Lung (tissue), 12 donors: ENCODE results near the gene MOGAT2. TPM values are rescaled to one million over a fixed set of nuclear protein-coding genes. Genes with fewer than 3 reads are reported as not detected.

Experiments used
- ATAC-seq: fragments of 200-7000 bp; cut with Tn5 transposase; one replicate; pipeline ENCODE4 v1.9.1; 2020; ENCODE audit warnings: moderate number of reproducible peaks; ENCODE audit not compliant: insufficient read depth, low FRiP score
- DNase-seq, 3 donors: peaks; one replicate each; pipeline ENCODE4 v3.0.0-alpha.2; 2013 to 2017
- H3K27ac ChIP-seq, 2 donors: one replicate each; pipeline ENCODE4 v1.5.1; 2013; ENCODE audit warnings: mild to moderate bottlenecking in 2 of 2, moderate library complexity in 2 of 2, control low read depth in 1 of 2, inconsistent platforms in 1 of 2, low read depth in 1 of 2, low read length in 1 of 2
- H3K27me3 ChIP-seq, 3 donors: one replicate each; pipeline ENCODE4 v1.5.1; 2013; ENCODE audit warnings: low read length in 2 of 3; ENCODE audit not compliant: control insufficient read depth in 3 of 3, insufficient read depth in 3 of 3
- H3K36me3 ChIP-seq, 4 donors: one replicate each; pipeline ENCODE4 v1.5.1; 2013; ENCODE audit warnings: low read length in 4 of 4, mild to moderate bottlenecking in 1 of 4, moderate library complexity in 1 of 4; ENCODE audit not compliant: control insufficient read depth in 4 of 4, insufficient read depth in 4 of 4
- H3K4me1 ChIP-seq, 5 donors: one replicate each; pipeline ENCODE4 v1.5.1; 2013; ENCODE audit warnings: low read length in 5 of 5, mild to moderate bottlenecking in 2 of 5, moderate library complexity in 1 of 5; ENCODE audit not compliant: control insufficient read depth in 5 of 5, insufficient read depth in 5 of 5
- H3K4me3 ChIP-seq: one replicate; pipeline ENCODE4 v1.5.1; 2013; ENCODE audit warnings: mild to moderate bottlenecking, control low read depth, moderate library complexity
- H3K9ac ChIP-seq, 2 donors: one replicate each; pipeline ENCODE4 v1.5.1; 2013; ENCODE audit warnings: low read length in 2 of 2, control low read depth in 1 of 2; ENCODE audit not compliant: insufficient read depth in 1 of 2
- H3K9me3 ChIP-seq, 4 donors: one replicate each; pipeline ENCODE4 v1.5.1; 2013; ENCODE audit warnings: low read length in 3 of 4, mild to moderate bottlenecking in 1 of 4, moderate library complexity in 1 of 4; ENCODE audit not compliant: control insufficient read depth in 4 of 4, insufficient read depth in 3 of 4
- WGBS, 2 donors: extraction: QIAGEN DNeasy Blood & Tissue Kit; methylation state at CpG; one replicate each; pipeline ENCODE4 v1.1.7; 2013; 5-methylcytosine and 5-hydroxymethylcytosine counted together
- polyA plus RNA-seq, 2 donors: library from polyadenylated mRNA; stranded (reverse); fragments of 200-250 nt; gene quantifications; one replicate each; pipeline ENCODE4 v1.2.1, GENCODE V29; 2013
- total RNA-seq, 2 donors: library from RNA; depleted of rRNA in 1 of 2; stranded (reverse); fragments of >200 nt in 1 of 2; gene quantifications; one replicate each; pipeline ENCODE4 v1.2.1, GENCODE V29; 2014 to 2021
- TF ChIP-seq, protein P1 (sequence below): IDR thresholded peaks from 2 replicates; pipeline ENCODE4 v1.5.1; 2012; ENCODE audit warnings: mild to moderate bottlenecking; ENCODE audit errors: control extremely low read depth, extremely low read depth
- donor health status: control.
- donor health status: control.
- donor health status: Bipolar disorder and iron deficiency.
- donor health status: healthy.
- donor health status: DM: yes; HTN: yes; CAD: no.

The MOGAT2 gene
- total and polyA plus RNA-seq, 4 donors, result 0.06 to 0.09 TPM; not detected in 2

- 94% methylated on average over 6 of the region's 6 CpGs for WGBS, 2 donors
- ATAC-seq, result no peak
- no peak overlapping the region for H3K9ac ChIP-seq
- no peak overlapping the region for H3K27ac ChIP-seq
- no peak for DNase-seq
- H3K27me3 ChIP-seq, result peaks cover 0 to 23% (median 17%) of the 10 kb centered on the region in 3 donors
- no peaks in the 10 kb centered on the region for H3K9me3 ChIP-seq
- H3K36me3 ChIP-seq, result no peaks in the 10 kb centered on the region
- H3K4me1 ChIP-seq, result peaks cover 0 to 18% (median 4%) of the 10 kb centered on the region in 5 donors
- TF ChIP-seq, protein P1, sequence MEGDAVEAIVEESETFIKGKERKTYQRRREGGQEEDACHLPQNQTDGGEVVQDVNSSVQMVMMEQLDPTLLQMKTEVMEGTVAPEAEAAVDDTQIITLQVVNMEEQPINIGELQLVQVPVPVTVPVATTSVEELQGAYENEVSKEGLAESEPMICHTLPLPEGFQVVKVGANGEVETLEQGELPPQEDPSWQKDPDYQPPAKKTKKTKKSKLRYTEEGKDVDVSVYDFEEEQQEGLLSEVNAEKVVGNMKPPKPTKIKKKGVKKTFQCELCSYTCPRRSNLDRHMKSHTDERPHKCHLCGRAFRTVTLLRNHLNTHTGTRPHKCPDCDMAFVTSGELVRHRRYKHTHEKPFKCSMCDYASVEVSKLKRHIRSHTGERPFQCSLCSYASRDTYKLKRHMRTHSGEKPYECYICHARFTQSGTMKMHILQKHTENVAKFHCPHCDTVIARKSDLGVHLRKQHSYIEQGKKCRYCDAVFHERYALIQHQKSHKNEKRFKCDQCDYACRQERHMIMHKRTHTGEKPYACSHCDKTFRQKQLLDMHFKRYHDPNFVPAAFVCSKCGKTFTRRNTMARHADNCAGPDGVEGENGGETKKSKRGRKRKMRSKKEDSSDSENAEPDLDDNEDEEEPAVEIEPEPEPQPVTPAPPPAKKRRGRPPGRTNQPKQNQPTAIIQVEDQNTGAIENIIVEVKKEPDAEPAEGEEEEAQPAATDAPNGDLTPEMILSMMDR, result no peak
- no peak overlapping the region for H3K4me3 ChIP-seq
Measured at GRCh38 chr11:75767228-75767572, 49.6 kb downstream of the MOGAT2 start.

- no peaks in the 10 kb centered on the region for H3K9me3 ChIP-seq
- no peaks in the 10 kb centered on the region for H3K36me3 ChIP-seq
- ATAC-seq, result no peak
- peaks cover 0 to 18% (median 4%) of the 10 kb centered on the region in 5 donors for H3K4me1 ChIP-seq
- TF ChIP-seq, protein P1, result no peak
- WGBS, 2 donors, result 58 to 70% methylated on average over 1 of the region's 1 CpG
- no peak overlapping the region for H3K27ac ChIP-seq
- no peak for DNase-seq
- no peak overlapping the region for H3K4me3 ChIP-seq
- no peak overlapping the region for H3K9ac ChIP-seq
- peaks cover 0 to 23% (median 17%) of the 10 kb centered on the region in 3 donors for H3K27me3 ChIP-seq
Measured at GRCh38 chr11:75767793-75768111, 50.1 kb downstream of the MOGAT2 start.

GRCh38 chr11:75768112-75768908 lies 50.7 kb downstream of the MOGAT2 start, which contains the start of gene DGAT2:
TSS of gene DGAT2 (plus strand) at chr11:75768778. CDS start at chr11:75768992, 214 bp downstream.
- Histone ChIP-seq H3K27me3 (peaks cover 0 to 23% (median 17%) of the 10 kb centered on the region in 3 donors), H3K4me1 (peaks cover 0 to 18% (median 4%) of the 10 kb centered on the region in 5 donors), H3K27ac (peak within 1 kb of the TSS in 1 of 2 donors; percentile 21), H3K36me3 (no peaks in the 10 kb centered on the region), H3K9me3 (no peaks in the 10 kb centered on the region), H3K4me3 (no peak within 1 kb of the TSS), H3K9ac (no peak within 1 kb of the TSS)
- 2 to 4% methylated on average over 52 to 66 of the region's 66 CpGs for WGBS, 2 donors
- DNase-seq (peak; percentile 74 to 84 (median 78)), ATAC-seq (peak; percentile 74)
- TF ChIP-seq, protein P1, result no peak
